22Rv1 (cell line): ENCODE data around the gene MRPL12.

Experiments
- H3K27ac ChIP-seq: fragments of 450-650 bp; 2 replicates; pipeline ENCODE4 v1.5.1; 2017
- ZFX ChIP-seq: fragments of 450-650 bp; IDR thresholded peaks from 2 replicates; pipeline ENCODE4 v1.6.1; 2017; ENCODE audit warnings: antibody characterized with exemption, borderline replicate concordance
- TF ChIP-seq, protein P1 (sequence below): fragments of 450-650 bp; IDR thresholded peaks from 2 replicates; pipeline ENCODE4 v1.5.1; 2017; ENCODE audit warnings: mild to moderate bottlenecking

MRPL12 gene

DNA sequence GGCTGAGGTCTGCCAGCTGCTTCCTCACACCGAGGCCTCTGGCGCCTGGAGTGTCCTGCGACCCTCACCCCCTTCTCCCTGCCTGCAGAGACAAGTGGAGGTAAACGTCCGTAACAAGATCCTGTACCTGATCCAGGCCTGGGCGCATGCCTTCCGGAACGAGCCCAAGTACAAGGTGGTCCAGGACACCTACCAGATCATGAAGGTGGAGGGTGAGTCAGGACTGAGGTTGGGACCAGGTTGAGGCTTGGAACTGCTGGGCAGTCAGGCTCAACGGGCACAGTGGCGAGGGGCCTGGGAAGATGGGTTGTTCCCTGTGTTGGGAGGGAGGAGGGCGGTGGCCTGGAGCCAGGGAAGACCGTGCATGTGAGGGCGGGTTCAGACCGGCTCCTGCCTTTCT, 14.6 kb upstream of the MRPL12 start:
- TF ChIP-seq ZFX = no peak
- TF ChIP-seq, protein P1, sequence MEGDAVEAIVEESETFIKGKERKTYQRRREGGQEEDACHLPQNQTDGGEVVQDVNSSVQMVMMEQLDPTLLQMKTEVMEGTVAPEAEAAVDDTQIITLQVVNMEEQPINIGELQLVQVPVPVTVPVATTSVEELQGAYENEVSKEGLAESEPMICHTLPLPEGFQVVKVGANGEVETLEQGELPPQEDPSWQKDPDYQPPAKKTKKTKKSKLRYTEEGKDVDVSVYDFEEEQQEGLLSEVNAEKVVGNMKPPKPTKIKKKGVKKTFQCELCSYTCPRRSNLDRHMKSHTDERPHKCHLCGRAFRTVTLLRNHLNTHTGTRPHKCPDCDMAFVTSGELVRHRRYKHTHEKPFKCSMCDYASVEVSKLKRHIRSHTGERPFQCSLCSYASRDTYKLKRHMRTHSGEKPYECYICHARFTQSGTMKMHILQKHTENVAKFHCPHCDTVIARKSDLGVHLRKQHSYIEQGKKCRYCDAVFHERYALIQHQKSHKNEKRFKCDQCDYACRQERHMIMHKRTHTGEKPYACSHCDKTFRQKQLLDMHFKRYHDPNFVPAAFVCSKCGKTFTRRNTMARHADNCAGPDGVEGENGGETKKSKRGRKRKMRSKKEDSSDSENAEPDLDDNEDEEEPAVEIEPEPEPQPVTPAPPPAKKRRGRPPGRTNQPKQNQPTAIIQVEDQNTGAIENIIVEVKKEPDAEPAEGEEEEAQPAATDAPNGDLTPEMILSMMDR = no peak
- no peak overlapping the region for H3K27ac ChIP-seq

DNA sequence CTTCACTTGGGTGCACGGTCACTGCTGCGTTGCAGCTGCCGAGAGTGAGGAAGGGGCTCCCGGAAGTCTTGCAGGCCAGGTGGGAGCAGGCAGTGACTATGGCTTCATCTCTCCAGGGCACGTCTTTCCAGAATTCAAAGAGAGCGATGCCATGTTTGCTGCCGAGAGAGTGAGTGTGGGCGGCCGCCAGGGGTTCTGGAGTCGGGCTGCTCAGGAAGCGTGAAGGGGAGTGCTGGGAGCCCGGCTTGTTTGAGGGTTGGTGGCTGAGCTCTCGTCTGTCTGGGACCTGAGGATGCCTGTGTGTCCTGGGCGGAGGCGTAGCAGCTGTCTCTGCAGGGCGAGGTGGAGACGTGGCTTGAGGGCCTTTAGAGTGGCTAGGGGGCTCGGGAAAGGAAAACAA, 13.1 kb upstream of the MRPL12 start:
- TF ChIP-seq, protein P1 = no peak
- TF ChIP-seq ZFX = no peak
- H3K27ac ChIP-seq = no peak overlapping the region

DNA sequence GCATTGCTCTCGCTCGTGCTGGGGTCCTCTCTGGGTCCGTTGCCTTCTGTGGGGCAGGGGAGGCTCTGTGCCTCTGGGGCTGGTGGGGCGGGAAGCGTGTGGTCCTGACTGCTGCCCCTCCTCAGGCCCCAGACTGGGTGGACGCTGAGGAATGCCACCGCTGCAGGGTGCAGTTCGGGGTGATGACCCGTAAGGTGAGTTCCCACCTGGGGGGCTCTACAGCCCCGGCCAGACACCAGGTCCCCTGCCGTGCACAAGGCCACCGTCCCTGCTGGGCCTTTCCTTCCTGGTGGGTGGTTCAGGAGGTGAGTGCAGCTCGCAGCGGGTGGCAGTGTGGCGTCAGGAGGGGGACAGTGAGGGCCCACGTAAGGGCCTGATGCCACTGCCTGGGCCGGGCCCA, 12.6 kb upstream of the MRPL12 start:
- TF ChIP-seq, protein P1 = no peak
- no peak for TF ChIP-seq ZFX
- no peak overlapping the region for H3K27ac ChIP-seq

DNA sequence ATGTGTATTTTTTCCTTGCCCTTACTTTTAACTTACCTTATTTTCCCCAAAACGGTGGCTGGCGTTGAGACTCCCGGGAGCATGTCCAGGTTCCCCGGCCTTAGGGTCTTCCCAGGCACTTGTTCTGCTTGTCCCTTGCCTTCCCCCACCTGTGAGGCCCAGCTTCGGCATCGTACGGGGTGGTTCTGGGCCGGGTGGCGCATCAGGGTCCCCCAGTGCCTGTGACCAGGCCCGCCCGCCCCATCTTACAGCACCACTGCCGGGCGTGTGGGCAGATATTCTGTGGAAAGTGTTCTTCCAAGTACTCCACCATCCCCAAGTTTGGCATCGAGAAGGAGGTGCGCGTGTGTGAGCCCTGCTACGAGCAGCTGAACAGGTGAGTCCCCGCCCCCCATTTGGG, 12.0 kb upstream of the MRPL12 start:
- H3K27ac ChIP-seq = no peak overlapping the region
- TF ChIP-seq ZFX = no peak
- TF ChIP-seq, protein P1 = no peak

DNA sequence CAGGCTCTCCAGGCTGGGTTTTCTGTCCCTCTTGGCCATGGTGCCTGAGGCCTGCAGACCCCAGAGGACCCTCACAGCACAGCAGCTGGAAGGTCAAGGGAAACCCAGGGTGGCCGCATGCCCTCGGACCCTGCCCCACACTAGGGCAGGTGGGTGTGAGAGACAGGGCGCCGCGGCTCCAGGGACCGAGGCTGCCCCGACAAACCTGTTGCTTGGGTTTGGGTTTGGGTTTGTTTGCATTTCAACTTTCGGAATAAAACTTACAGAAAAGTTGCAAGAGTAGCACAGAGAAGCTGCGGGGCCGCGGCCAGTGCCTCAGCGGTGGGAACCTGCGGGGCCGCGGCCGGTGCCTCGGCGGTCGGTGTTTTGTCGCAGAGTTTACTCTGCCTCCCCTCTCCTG, 11.6 kb upstream of the MRPL12 start:
- no peak overlapping the region for H3K27ac ChIP-seq

DNA sequence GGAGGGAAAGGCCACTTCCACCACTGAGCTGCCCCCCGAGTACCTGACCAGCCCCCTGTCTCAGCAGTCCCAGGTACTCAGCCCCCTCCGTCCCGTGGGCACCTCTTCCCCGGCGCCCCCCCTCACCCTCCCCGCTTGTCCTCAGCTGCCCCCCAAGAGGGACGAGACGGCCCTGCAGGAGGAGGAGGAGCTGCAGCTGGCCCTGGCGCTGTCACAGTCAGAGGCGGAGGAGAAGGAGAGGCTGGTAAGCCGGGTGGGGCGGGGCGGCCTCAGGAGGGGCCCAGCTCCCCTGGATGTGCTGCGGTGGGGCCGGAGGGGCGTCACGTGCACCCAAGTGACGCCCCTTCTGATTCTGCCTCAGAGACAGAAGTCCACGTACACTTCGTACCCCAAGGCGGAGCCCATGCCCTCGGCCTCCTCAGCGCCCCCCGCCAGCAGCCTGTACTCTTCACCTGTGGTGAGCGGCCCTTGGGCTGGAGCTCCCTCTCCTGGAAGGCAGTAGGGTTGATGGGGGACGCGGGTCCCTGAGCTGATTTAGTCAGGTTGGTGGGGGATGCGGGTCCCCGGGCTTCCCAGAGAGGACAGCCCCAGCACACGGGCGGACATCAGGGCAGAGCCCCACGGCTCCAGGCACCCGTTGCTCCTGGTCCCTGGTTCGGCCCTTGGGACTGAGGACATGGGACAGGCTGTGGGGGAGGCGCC, 9.5 kb upstream of the MRPL12 start:
- TF ChIP-seq, protein P1 = peak; percentile 17
- no peak for TF ChIP-seq ZFX

More for the DNA sequence above, 11.6 kb upstream of the MRPL12 start:
- TF ChIP-seq, protein P1 = no peak
- TF ChIP-seq ZFX = no peak

DNA sequence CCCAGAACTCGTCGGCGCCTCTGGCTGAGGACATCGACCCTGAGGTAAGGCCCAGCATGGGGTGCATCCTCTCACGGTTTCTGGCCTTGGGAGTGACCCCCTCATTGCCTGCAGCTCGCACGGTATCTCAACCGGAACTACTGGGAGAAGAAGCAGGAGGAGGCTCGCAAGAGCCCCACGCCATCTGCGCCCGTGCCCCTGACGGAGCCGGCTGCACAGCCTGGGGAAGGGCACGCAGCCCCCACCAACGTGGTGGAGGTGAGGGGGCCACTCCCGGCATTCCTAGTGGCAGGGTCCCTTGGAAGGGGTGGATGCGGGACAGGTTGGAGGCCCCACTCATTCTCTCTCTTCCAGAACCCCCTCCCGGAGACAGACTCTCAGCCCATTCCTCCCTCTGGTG, 8.4 kb upstream of the MRPL12 start:
- TF ChIP-seq, protein P1 = no peak
- no peak for TF ChIP-seq ZFX

More for the DNA sequence above, 9.5 kb upstream of the MRPL12 start:
- H3K27ac ChIP-seq = no peak overlapping the region

More for the DNA sequence above, 8.4 kb upstream of the MRPL12 start:
- H3K27ac ChIP-seq = no peak overlapping the region
